ENCODE measurements around the gene GPR107. TPM values are rescaled to one million over a fixed set of nuclear protein-coding genes. Genes with fewer than 3 reads are reported as not detected.

The GPR107 gene
- total RNA-seq, 4 donors from 2014 or later = 20.7 to 27.7 (median 25.6) TPM

GRCh38 chr9:130174025-130174424, 120.3 kb downstream of the GPR107 start:
- no peak for TF ChIP-seq CTCF (IDR thresholded peaks at IDR 0.05; ENCODE audit: low read depth)

- no peak for TF ChIP-seq CTCF (IDR thresholded peaks at IDR 0.05; ENCODE audit: low read depth)
Observed at GRCh38 chr9:130174920-130175321, 121.2 kb downstream of the GPR107 start.

GRCh38 chr9:130175355-130175754, 121.6 kb downstream of the GPR107 start:
- TF ChIP-seq CTCF (IDR thresholded peaks at IDR 0.05; ENCODE audit: low read depth) = no peak

- TF ChIP-seq CTCF (IDR thresholded peaks at IDR 0.05; ENCODE audit: low read depth) = no peak
Observed at GRCh38 chr9:130176760-130177159, 123.1 kb downstream of the GPR107 start.

GRCh38 chr9:130177898-130178805, 124.4 kb downstream of the GPR107 start:
- no peak for TF ChIP-seq CTCF (IDR thresholded peaks at IDR 0.05; ENCODE audit: low read depth)

- TF ChIP-seq CTCF (IDR thresholded peaks at IDR 0.05; ENCODE audit: low read depth) = no peak
Observed at GRCh38 chr9:130179331-130179907, 125.7 kb downstream of the GPR107 start.

GRCh38 chr9:130180516-130180915, 126.8 kb downstream of the GPR107 start:
- no peak for TF ChIP-seq CTCF (IDR thresholded peaks at IDR 0.05; ENCODE audit: low read depth)

Measured in subcutaneous adipose tissue (tissue), 4 donors.